ENCODE data around the gene ALKBH7.

Gene ALKBH7

DNA sequence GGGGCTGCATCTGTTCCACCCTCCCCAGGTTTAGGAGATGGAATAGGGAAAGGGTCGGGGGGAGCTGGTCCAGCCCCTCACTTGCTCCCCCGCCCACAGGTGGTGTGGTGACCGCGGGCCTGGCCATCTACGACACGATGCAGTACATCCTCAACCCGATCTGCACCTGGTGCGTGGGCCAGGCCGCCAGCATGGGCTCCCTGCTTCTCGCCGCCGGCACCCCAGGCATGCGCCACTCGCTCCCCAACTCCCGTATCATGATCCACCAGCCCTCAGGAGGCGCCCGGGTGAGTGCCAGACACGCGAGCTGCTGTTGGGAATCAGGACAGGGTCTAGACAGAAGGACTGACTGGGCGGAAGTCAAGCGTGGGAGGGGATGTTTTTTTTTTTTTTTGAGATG is 8.2 kb upstream of the ALKBH7 start:
- DNase-seq (ENCODE audit: low read depth in 2 of 2), result no peak

DNA sequence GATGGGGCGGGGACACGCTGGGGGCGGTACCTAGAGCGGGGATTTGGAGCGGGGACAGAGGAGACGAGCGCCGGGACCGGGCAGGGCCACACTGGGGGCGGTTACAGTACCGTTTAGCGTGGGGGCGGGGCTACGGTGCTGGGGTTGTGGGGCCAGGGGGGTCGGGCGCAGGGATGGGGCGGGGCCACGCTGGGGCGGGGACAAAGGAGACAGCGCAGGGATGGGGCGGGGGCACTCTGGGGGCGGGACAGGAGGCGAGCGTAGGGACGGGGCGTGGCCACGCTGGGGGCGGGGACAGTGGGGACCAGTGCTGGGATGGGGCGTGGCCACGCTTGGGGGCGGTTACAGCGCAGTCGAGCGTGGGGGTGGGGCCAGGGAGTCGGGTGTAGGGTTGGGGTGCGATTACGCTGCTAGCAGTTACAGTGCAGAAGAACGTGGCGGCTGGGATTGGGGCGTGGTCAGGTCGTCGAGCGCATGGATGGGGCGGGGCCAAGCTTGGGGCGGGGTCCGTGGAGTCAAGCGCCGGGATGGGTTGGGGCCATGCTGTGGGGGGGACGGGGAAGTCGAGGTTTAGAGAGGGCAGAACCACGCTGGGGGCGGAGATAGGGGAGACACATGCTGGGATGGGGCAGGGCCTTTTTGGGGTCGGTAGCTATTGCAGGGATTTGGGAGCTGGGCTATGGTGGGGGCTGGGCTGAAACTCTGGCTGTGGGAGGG is 660 bp downstream of the ALKBH7 start:
- peak; percentile 92 to 97 for DNase-seq (ENCODE audit: low read depth in 2 of 2)

DNA sequence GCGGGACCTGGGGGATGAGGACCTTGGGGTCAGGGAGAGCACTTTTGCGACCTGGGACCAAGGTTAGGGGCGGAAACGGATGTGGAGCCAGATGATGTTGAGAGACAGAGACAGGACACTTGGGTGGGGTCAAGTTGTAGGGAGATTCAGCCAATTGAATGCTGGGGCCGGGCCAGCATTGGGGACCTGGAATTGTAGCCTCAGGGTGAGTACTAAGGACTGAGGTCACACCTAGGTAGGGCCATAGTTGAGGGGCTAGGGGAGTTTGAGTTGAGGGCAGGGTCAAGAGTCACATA is 1.2 kb downstream of the ALKBH7 start:
- no peak for DNase-seq (ENCODE audit: low read depth in 2 of 2)

DNA sequence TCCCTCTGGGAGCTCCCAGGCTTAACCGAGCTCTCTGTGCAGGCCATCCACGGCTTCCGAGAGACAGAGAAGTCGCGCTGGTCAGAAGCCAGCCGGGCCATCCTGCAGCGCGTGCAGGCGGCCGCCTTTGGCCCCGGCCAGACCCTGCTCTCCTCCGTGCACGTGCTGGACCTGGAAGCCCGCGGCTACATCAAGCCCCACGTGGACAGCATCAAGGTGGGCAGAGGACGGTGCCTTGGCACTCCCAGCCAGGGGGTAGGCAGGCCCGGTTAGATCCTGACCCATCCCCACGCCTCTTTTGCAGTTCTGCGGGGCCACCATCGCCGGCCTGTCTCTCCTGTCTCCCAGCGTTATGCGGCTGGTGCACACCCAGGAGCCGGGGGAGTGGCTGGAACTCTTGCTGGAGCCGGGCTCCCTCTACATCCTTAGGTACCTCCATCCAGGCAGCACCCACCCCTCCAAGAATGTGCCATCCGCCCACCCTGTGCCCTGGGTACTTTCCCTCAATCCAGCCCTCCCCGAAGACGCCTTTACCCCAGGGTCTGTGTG is 1.6 kb downstream of the ALKBH7 start:
- DNase-seq (ENCODE audit: low read depth in 2 of 2), result no peak

DNA sequence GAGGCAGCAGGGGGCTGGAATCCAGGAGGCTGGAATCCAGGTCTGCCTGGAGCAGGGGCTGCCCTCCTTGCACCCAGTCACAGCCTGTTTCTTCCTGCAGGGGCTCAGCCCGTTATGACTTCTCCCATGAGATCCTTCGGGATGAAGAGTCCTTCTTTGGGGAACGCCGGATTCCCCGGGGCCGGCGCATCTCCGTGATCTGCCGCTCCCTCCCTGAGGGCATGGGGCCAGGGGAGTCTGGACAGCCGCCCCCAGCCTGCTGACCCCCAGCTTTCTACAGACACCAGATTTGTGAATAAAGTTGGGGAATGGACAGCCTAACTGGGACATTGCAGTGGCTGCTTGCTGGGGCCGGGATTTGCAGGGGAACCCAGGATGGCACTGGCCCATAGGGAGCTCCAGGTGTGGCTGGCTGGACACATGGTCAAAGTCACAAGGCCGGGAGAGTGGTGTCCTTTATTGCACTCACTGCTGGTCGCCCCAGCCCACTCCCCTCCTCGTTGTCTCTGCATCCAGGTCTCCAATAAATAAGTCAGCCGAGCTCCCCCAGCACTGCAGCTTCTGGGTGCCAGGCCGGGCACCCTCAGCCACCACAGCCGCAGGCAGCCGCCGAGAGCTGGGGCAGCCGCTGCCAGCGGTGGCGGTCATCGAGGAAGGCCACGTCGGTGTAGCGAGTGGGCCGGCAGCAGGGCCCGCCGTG is 2.3 kb downstream of the ALKBH7 start:
- DNase-seq (ENCODE audit: low read depth in 2 of 2), result no peak

DNA sequence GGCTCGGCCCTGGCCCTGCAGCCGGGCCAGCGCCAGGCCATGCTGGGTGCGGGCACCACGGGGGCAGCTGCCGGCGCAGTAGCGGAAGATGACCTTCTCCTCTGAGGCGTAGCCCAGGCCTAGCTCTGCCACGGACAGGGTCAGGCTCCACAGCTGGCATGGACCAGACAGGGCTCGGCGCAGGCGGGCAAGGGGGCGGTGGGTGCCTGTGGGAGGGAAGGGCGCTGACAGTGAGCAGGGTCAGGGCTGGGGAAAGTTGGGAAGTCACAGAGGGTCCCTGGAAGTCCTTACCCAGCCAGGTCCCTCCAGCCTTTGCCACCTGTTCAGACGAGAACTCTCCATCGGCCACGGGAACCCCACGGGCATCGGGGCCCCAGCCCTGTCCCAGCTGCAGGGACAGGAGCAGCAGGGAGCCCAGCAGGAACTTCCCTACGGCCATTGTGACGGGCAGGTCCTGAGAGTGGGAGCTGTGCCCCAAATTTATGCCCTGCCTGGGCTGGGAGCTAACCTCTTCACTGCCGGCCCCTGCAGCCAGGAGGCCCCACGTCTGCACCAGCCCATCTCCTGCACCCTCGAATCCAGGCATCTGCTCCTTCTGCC is 2.9 kb downstream of the ALKBH7 start, which contains the start of gene PSPN:
PSPN (minus strand) TSS at position 523 of the 600 bp plus-strand sequence; CDS start at position 439, 84 bp downstream.
- DNase-seq (ENCODE audit: low read depth in 2 of 2), result no peak

DNA sequence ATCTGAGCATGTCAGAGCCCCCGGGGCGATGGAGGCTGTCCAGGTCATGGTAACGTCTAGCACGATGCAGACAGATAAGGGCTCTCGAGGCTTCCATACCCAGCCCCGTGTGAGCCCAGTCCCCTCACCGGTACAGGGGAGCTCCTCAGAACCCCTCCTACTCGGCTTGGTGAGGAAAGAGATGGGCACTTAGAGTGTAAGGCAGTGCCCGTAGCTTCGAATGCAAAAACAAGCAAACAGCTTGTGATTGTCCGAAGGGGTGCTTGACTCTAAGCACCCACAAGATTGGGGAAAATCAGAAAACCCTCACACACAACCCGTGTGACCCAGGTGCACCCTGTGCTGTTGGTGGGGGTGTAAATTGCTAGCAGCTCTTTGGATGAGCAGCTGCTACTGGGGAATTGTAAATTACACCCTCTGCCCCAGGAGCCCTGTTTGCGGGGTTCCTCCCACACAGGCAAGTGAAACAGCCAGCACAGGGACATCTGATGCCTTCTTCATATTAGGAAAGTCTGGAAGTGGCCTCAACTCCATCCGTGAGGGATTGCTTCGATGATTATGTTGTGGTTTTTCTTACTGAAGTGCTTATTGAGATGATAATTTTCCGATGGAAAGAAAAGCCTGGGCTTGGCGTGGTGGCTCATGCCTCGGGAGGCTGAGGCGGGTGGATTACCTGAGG is 4.1 kb downstream of the ALKBH7 start:
- no peak for DNase-seq (ENCODE audit: low read depth in 2 of 2)

DNA sequence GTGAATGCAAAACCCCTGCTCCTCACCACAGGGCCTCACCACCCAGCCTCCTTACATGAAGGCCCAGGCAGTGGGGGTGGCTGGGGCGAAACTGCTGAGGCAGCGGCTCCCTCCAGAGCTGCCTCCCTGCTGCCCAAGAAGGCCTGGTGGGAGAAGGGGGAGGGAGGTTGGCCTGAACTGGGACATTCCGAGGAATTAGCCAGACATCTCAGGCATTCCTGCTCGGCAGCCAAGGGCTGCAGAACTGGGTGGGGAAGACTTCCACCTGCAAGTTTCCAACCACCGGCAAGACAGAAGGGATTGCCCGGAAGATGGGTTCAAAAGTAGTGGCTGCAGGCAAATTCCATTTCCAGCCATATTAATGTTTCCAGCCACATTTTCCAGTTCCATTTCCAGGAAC is 5.4 kb downstream of the ALKBH7 start:
- DNase-seq (ENCODE audit: low read depth in 2 of 2), result no peak

DNA sequence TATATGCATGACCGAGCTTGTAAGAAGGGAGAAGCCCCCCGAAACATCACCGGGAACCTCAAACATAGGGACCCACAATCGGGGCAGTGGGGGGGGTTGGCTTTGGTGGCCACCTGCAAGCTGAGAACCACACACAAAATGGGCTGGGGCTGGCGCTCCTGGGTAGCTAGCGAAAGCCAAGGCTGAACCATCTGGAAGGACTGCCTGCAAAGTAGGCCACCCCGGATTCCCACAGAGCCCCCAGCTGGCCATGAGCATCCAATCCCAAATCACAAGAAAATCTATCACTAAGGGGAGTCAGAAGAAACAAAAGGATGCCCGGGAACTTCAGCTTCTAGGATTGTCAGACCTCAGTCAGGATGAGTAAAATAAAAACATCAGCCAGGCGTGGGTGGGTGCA is 5.9 kb downstream of the ALKBH7 start:
- DNase-seq (ENCODE audit: low read depth in 2 of 2), result no peak

DNA sequence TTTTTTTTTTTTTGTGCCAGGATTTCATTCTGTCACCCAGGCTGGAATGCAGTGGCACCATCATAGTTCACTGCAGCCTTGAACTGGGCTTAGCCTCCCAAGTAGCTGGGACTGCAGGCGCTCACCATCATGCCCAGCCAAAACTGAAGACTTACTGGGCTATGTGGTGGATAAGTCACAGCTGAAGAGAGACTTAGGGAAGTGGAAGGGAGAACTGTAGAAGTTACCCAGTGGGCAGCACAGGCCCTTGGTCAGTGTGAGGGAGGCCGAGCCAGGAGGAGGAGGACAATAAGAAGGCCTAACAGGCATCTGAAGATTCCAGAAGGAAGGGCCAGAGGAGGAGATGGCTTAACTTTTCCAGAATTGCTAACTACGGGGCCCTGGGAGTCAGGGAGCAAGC is 7.2 kb downstream of the ALKBH7 start:
- DNase-seq (ENCODE audit: low read depth in 2 of 2), result no peak

DNA sequence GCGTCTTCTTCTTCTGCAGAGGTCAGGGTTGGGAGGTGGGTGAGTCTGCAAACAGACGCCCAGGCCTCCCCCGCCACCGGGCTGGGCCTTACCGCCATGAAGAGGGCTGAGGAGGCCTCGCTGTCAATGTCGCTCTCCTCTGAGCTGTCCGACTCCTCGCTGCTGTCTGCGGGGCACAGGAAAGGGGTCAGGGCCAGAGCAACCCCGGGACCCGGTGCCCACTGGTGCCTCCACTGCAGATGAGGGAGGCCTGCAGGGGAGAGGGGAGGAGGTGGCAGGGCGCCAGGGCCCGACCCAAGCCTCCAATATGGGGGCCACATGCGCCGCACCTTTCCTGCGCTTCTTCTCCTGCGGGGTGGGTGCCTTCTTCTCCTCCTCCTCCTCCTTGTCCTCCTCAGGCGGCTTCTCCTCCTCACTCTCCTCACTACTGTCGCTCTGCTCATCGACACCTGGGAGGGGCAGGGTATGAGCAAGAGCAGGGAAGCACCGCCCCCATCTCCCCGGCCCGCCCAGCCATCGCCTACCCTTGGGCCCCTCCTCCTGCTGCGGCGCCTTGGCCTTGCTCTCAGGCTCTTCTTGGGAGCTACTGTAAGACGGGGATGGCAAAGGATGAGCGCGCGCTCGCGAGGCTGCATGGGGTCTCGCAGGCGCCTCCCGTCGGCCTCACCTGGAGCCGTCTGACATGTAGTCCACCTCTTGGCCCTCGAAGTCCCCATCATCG is 8.6 kb downstream of the ALKBH7 start:
- DNase-seq (ENCODE audit: low read depth in 2 of 2), result no peak

DNA sequence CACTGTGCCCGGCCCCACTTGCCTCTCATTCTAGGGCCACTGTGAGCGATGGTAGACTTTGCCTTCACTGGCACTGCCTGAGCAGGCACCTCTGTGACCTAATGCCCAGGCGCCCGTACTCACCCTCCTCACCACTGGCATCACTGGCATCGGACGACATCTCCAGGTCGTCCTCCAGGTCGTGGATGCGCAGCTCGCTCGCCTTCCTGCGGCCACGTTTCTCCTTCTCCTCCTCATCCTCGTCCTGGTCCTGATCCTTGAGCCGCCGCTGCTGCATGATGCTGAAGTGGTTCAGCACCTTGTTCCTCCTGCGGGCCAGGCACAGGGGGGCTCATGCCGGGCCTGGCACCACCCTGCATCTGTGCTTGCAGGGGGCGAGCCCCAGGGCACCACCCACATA is 10.6 kb downstream of the ALKBH7 start:
- DNase-seq (ENCODE audit: low read depth in 2 of 2), result no peak

DNA sequence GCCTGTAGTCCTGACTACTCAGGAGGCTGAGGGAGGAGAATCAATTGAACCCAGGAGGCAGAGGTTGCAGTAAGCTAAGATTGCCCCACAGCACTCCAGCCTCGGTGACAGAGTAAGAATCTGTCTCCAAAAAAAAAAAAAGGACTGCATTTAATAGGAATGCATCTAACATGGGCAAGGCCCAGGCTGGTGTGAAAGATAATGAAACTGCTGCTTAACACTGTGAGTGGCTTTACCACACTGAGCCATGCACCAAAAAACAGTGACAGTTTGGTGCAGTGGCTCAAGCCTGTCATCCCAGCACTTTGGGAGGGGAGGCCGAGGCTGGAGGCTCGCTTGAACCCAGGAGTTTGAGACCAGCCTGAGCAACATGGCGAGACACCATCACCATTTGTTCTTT is 11.8 kb downstream of the ALKBH7 start:
- DNase-seq (ENCODE audit: low read depth in 2 of 2), result no peak

DNA sequence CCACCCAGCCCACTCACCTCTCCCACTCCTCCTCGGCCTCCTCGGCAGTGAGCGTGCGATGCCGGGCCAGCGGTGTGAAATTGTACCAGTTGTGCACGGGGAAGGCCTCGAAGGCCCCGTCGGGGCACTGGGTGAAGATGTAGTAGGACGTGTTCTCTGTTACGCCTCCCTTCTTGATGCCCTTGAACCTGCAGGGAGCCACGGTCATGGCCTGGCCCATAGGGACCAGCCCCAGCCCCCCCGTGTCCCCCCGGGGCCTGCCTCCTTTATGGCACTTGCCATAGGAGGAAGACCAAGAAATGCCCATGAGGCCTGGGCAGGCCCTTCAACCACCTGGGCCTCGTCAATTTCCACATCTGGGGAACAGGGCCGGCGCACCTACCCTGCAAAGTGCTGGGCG is 14.8 kb downstream of the ALKBH7 start:
- DNase-seq (ENCODE audit: low read depth in 2 of 2), result no peak

DNA sequence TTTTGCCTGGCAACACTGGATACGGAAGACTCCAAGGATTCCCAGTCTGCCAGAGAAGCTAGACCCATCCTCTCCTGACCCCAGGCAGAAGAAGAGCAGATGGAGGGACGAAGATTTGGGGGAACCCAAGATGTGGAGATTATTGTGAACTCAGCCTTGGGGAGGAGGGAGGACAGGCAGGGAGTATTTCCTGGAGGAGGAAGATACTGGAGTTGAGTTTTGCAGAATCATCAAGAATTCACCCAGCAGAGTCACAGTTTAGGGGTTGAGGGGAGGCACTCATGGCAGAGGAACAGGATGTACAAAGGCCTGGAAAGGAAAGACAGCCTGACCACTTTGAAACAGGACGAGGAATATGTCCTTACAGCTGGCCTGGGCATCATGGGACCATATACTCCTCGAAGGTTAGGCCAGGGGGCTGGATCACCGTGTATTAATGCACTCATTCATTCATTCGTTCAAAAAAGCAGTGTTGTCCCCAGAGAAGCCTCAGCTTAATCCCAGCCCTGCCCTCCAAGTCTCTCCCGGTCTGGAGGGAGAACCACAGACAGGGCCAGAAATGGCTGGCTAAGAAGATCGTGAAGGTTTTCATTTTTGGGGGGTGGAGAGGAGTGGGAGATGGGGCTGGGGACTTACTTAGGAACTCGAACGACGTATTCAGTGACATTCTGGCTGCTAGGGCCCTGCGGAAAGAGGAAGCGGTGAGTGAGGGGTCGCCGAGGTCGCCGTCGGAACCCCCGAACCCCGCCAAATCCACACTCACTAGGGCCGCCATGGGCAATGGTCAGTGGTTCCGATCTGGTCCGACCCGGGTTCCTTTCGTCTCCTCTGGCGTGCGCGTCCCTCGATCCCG is 19.9 kb downstream of the ALKBH7 start:
- no peak for DNase-seq (ENCODE audit: low read depth in 2 of 2)

DNA sequence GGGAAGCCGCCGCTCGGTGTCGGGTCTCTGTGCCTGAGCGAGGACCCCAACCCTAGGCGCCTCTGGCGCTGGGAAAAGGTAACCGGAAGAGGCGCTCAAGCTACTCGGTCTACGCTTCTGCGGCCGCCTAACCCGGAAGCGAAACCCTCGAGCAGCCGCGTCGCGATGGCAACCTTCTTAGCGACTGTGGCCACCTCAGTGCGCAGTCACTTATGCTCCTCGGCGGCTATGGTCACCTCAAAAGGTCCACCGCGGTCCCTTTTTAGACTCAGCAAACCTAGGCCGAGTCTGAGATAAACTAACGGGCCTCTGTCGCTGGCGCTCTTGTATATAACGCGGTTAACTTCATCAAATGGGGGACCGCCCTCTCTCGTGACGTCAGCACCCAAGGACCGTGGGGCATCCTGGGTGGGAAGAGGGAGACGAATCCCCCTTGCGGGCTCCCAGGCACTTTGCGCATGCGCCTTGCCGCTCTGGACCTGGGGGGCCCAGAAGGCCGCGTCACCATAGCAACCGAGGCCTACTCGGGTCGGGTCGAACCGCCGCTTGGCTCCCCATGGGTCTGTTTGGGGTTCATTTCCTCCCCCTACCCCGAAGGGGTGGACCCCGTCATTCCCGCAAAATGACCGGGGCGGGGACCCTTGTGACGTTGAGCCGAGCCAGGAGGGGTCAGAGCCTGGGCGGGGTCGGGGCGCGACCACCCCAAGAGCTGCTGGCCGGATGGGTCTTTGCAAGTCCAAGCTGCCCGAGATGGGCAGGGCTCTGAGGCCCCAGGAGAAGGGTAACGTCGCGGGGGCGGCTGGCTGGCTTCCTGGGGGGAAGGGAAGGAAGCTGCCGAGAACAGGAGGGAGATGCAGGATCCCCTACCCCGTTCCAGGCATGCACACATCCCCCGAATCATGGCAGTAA is 20.7 kb downstream of the ALKBH7 start, which contains the start of gene GTF2F1:
GTF2F1 (minus strand) TSS at position 91 of the 909 bp plus-strand sequence. CDS start 169 bp downstream, outside the sequence.
- peak; percentile 85 to 91 for DNase-seq (ENCODE audit: low read depth in 2 of 2)

DNA sequence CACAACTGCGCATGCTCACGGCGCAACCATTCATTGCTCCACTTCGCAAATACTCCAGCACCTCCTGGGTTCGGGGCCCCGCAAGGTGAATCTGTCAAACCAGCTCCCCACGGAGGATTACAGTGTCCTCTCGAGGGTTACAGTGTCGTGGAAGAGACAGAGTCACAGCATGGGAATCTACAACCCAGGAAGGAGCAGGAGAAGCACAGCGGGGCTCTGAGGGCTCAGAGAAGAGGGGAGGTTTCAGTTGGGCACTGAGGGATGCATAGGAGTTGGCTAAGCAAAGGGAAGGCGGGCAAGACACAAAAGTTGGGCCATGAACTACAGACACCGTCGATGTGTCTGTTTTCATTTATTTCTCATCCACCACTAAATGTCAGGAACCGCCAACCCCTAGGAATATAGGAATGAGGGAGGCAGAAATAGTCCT is 21.4 kb downstream of the ALKBH7 start:
- DNase-seq (ENCODE audit: low read depth in 2 of 2), result peak; percentile 33 to 54

DNA sequence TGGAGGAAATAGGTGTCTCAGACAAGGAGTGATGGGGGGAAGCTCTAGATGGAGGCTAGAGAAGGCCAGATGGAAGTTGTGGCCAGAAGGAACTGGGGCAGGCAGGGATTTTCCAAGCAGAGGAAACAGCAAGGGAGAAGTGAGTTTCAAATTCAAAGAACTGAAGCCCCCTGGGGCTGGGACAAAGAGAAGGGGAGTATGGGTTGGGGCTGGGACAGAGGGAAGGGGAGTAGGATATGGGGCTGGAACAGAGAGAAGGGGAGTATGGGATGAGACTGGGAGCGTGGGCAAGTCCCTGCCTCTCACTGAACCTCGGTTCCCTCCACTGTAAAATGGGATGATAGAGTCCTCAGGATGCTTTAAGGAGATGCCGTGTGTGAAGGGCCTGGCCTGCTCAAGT is 22.2 kb downstream of the ALKBH7 start:
- no peak for DNase-seq (ENCODE audit: low read depth in 2 of 2)

DNA sequence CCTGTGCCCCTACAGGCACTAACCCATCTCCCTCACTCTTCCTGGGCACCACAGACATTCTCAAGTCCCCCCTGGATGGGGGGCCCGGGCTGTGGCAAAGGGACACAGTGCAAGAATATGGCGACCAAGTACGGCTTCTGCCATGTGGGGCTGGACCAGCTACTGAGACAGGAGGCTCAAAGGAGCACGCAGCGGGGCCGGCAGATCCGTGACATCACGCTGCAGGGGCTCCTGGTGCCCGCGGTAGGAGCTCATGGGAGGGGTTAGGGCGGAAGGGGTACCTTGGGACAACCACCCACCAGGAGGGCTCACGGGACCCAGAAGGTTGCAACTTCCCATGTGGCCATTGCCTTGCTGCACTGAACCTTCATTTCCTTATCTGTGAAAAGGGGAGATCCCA is 23.7 kb downstream of the ALKBH7 start:
- no peak for DNase-seq (ENCODE audit: low read depth in 2 of 2)
